ENCODE measurements around the gene CYB561A3.

Gene CYB561A3

DNA sequence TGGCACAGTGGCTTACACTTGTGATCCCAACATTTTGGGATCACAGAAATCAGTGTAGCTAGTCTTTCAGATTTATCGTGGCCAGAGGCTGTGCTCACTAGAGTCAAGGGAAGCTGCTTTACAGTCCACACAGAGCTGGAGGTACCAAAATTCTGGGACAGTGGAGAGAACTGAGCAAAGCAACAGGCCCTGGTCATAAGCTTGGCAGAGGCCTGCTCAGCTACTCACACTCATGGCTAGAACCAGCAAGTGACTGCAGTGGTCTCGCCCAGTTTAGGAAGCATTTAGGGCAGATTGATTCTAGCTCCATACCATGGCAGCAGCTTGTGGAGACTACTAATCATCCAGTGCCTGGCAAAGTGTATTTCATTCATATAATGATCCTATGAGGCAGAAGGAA is 39.5 kb upstream of the CYB561A3 start:
- no peak for TF ChIP-seq EGR1 (IDR thresholded peaks at IDR 0.05)
- no peak for TF ChIP-seq ZBTB7A (IDR thresholded peaks at IDR 0.05; ENCODE audit: low read depth)
- no peak for TF ChIP-seq TAF1 (IDR thresholded peaks at IDR 0.05; ENCODE audit: low read depth)
- no peak for TF ChIP-seq CREB1 (IDR thresholded peaks at IDR 0.05; ENCODE audit: low read depth)
- no peak for TF ChIP-seq TCF12 (IDR thresholded peaks at IDR 0.05; ENCODE audit: low read depth)
- no peak for TF ChIP-seq EP300 (IDR thresholded peaks at IDR 0.05; ENCODE audit: borderline replicate concordance)
- TF ChIP-seq, protein P1, sequence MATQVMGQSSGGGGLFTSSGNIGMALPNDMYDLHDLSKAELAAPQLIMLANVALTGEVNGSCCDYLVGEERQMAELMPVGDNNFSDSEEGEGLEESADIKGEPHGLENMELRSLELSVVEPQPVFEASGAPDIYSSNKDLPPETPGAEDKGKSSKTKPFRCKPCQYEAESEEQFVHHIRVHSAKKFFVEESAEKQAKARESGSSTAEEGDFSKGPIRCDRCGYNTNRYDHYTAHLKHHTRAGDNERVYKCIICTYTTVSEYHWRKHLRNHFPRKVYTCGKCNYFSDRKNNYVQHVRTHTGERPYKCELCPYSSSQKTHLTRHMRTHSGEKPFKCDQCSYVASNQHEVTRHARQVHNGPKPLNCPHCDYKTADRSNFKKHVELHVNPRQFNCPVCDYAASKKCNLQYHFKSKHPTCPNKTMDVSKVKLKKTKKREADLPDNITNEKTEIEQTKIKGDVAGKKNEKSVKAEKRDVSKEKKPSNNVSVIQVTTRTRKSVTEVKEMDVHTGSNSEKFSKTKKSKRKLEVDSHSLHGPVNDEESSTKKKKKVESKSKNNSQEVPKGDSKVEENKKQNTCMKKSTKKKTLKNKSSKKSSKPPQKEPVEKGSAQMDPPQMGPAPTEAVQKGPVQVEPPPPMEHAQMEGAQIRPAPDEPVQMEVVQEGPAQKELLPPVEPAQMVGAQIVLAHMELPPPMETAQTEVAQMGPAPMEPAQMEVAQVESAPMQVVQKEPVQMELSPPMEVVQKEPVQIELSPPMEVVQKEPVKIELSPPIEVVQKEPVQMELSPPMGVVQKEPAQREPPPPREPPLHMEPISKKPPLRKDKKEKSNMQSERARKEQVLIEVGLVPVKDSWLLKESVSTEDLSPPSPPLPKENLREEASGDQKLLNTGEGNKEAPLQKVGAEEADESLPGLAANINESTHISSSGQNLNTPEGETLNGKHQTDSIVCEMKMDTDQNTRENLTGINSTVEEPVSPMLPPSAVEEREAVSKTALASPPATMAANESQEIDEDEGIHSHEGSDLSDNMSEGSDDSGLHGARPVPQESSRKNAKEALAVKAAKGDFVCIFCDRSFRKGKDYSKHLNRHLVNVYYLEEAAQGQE (IDR thresholded peaks at IDR 0.05; ENCODE audit: low read depth), result no peak
- TF ChIP-seq CEBPB (IDR thresholded peaks at IDR 0.05), result no peak
- TF ChIP-seq, protein P2, sequence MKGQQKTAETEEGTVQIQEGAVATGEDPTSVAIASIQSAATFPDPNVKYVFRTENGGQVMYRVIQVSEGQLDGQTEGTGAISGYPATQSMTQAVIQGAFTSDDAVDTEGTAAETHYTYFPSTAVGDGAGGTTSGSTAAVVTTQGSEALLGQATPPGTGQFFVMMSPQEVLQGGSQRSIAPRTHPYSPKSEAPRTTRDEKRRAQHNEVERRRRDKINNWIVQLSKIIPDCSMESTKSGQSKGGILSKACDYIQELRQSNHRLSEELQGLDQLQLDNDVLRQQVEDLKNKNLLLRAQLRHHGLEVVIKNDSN (IDR thresholded peaks at IDR 0.05), result no peak

DNA sequence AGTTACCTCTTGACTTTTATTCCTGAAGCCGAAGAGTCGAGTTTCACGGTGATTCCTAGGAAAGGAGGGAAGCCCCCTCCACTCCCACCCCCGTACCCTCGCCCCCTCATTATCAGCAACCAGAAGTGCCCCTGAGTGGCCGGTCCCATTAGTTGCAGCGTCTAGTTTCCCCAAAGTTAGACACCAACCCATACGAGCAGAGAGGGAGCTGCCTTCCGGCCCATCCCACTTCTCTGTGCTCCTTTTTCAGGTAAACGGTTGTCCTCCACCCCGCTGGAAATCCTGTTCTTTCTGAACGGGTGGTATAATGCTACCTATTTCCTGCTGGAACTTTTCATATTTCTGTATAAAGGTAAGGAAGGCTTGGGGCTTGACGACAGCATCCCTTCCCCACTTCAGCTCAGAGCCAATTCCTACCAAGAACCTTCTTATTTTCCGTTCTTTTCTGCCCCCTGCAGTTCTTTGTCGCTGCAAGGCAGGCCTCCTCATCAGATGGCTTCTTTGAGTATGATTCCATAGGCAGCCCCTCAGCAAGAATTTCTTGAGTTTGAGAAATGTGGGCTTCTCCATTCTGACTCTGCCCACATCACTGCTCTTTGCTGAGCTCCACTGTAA is 31.4 kb upstream of the CYB561A3 start:
- TF ChIP-seq CEBPB (IDR thresholded peaks at IDR 0.05) (no peak), CREB1 (IDR thresholded peaks at IDR 0.05; ENCODE audit: low read depth) (no peak), EP300 (IDR thresholded peaks at IDR 0.05; ENCODE audit: borderline replicate concordance) (no peak)
- TF ChIP-seq, protein P2 (IDR thresholded peaks at IDR 0.05), result no peak
- TF ChIP-seq, protein P3, sequence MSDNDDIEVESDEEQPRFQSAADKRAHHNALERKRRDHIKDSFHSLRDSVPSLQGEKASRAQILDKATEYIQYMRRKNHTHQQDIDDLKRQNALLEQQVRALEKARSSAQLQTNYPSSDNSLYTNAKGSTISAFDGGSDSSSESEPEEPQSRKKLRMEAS (IDR thresholded peaks at IDR 0.05), result no peak

DNA sequence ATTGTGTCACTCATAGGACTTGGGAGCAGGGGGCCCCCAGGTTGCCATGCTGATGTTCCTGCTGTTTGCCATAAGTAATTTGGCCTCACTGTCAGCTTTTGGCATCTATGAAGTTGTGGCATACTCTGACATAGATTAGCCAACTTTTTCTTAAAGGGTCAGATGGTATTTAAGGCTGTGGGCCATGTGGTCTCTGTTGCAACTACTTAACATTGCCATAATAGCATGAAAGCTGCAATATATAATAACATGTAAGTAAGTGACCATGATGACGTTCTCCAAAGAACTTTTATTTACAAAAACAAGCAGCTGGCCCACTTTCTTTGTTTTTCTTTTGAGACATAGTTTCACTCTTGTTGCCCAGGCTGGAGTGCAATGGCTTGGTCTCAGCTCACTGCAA is 28.5 kb upstream of the CYB561A3 start:
- TF ChIP-seq CEBPB (IDR thresholded peaks at IDR 0.05) (no peak), TAF1 (IDR thresholded peaks at IDR 0.05; ENCODE audit: low read depth) (no peak), ZBTB7A (IDR thresholded peaks at IDR 0.05; ENCODE audit: low read depth) (no peak), NFIC (IDR thresholded peaks at IDR 0.05) (no peak), TCF12 (IDR thresholded peaks at IDR 0.05; ENCODE audit: low read depth) (no peak), EGR1 (IDR thresholded peaks at IDR 0.05) (no peak), EP300 (IDR thresholded peaks at IDR 0.05; ENCODE audit: borderline replicate concordance) (no peak), FOXM1 (IDR thresholded peaks at IDR 0.05; ENCODE audit: borderline replicate concordance, low read depth) (no peak), CREB1 (IDR thresholded peaks at IDR 0.05; ENCODE audit: low read depth) (no peak), RAD21 (IDR thresholded peaks at IDR 0.05; ENCODE audit: low read depth) (no peak), YY1 (IDR thresholded peaks at IDR 0.05; ENCODE audit: low read depth) (no peak)
- TF ChIP-seq, protein P2 (IDR thresholded peaks at IDR 0.05), result no peak
- TF ChIP-seq, protein P1 (IDR thresholded peaks at IDR 0.05; ENCODE audit: low read depth), result no peak

DNA sequence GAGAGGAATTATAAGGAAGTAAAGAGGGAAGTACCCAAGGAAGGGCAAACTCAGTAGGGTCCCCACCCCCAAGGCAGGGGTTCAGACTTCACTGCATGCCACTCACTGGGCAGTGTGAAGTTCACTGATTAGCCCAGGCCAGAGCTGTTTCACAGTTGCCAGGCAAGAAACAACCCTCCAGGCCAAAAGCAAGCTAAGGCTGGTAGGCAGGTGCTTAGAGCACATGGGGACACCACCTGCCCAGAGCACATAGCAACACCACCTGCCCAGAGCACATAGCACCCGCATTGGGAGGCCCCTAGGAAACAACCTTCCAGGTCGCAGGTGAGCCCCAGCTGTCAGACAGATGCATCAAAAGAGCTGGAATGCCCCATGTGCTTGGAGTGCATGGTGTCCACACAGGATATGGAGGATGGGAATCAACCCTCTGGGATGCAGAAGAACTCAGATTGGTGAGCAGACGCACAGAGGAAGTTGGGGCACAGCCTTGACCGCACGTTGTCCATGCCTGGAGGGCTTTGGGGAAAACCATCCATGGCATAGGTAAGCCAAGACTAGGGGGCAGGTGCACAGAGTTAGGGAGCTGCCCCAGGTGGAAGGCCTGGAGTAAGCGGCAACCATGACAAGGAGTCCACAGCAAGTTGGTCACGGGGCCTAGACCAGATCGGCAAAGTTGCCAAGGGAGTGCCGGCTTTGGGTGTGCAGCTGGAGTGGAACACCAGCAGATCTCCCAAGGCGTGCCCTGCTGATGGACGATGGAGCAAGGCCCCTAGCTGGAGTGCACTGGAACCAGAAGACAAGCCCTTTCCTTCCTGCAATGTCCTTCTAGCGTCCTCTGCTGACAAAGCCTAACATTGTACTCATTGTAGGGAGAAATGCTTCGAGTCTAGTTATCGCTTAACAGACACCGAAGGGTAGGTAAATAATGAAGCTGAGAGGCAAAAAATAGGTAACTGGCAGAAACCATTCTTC is 22.9 kb upstream of the CYB561A3 start:
- TF ChIP-seq EP300 (IDR thresholded peaks at IDR 0.05; ENCODE audit: borderline replicate concordance), result no peak
- no peak for TF ChIP-seq CREB1 (IDR thresholded peaks at IDR 0.05; ENCODE audit: low read depth)
- TF ChIP-seq, protein P1 (IDR thresholded peaks at IDR 0.05; ENCODE audit: low read depth), result no peak
- no peak for TF ChIP-seq NFIC (IDR thresholded peaks at IDR 0.05)
- TF ChIP-seq, protein P3 (IDR thresholded peaks at IDR 0.05), result no peak
- TF ChIP-seq RAD21 (IDR thresholded peaks at IDR 0.05; ENCODE audit: low read depth), result peak; percentile 34; the same call in 1 of the 2 replicates

Data from Ishikawa (cell line).